ENCODE measurements around the gene GRIK2.
"Not testable (repeated sequence)": the region's sequence is repeated elsewhere in the genome, so short reads cannot be mapped to it uniquely, and the experiment has no call there.

Gene GRIK2

GRCh38 chr6:102015431-102015830, 621.9 kb downstream of the GRIK2 start:
- DNase-seq (ENCODE audit: low read depth), result no peak

DNA sequence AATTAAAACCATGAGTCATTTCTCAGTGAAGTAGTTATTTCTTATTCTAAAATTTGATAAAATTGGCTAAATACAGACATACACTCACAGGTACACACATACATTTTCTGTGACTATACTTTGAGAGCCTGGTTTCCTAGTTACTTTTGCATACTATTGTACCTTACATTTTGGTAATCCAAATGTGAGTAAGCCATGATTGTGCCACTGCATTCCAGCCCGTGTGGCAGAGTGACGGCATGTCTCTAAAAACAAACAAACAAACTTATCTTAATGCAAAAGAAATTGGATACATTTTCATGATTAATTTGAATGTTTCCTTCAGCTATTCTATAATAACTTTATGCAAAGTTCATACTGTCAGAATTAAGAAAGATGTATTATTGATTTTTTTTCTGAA, 628.8 kb downstream of the GRIK2 start:
- no peak for DNase-seq (ENCODE audit: low read depth)

- no peak for DNase-seq (ENCODE audit: low read depth)
These were observed 629.3 kb downstream of the GRIK2 start for GRCh38 chr6:102022803-102023202.

GRCh38 chr6:102023977-102024657, 630.6 kb downstream of the GRIK2 start:
- no peak for DNase-seq (ENCODE audit: low read depth)

- no peak for DNase-seq (ENCODE audit: low read depth)
These were observed 633.1 kb downstream of the GRIK2 start for GRCh38 chr6:102026649-102027048.

DNA sequence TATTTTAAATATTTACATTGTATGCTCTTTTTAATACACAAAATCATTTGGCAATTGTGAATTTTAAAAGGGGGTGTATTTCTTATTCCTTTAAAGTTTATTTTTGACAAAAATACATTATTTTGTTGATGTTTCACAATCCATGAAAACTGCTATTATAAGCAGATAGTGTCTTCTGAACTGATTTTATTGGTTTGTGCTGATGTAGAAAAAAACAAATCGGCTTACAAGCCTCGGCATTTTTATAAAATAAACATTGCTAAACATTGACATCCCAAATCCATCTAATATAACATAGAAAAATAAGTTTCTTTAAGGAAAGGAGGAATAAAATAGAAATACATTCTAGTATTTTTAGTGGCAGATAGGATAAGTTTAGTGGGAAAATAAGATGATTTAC, 634.7 kb downstream of the GRIK2 start:
- no peak for DNase-seq (ENCODE audit: low read depth)

GRCh38 chr6:102038964-102039363, 645.5 kb downstream of the GRIK2 start:
- no peak for DNase-seq (ENCODE audit: low read depth)

- no peak for DNase-seq (ENCODE audit: low read depth)
These were observed 645.9 kb downstream of the GRIK2 start for GRCh38 chr6:102039441-102039840.

DNA sequence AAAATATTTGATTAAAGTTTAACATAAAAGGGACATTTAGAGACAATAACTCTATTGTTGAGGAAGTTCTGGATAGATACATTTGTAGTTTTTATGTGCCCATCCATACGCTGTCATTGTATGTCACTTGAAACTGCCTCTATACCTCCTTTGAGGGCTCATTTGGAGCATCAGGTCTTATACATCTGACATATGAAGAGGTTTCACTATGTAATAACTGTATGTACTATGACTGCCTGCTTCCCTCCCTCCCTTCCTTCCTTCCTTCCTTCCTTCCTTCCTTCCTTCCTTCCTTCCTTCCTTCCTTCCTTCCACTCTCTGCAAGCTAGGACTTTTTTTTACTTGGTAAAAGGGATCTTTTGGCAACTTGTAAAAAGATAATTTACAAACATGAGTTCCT, 657.5 kb downstream of the GRIK2 start:
- no peak for DNase-seq (ENCODE audit: low read depth)

- no peak for DNase-seq (ENCODE audit: low read depth)
These were observed 658.2 kb downstream of the GRIK2 start for GRCh38 chr6:102051720-102052119.

DNA sequence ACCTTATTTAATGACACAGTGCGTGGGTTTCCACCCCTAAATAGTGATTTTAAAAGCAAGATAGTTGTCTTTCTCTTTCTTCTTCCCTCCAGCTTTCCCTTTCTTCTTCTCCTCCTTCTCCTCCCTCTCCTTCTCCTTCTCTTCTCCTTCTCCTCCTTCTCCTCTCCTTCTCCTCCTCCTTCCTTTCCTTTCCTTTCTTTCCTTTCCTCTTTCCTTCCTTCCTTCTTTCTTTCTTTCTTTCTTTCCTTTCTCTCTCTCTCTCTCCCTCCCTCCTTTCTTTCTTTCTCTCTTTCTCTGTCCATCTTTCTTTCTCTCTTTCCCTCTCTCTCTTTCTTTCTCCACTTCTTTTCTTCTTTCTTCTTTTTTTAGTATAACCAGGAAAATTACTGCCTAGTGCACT, 670.6 kb downstream of the GRIK2 start:
- DNase-seq (ENCODE audit: low read depth), result no peak

DNA sequence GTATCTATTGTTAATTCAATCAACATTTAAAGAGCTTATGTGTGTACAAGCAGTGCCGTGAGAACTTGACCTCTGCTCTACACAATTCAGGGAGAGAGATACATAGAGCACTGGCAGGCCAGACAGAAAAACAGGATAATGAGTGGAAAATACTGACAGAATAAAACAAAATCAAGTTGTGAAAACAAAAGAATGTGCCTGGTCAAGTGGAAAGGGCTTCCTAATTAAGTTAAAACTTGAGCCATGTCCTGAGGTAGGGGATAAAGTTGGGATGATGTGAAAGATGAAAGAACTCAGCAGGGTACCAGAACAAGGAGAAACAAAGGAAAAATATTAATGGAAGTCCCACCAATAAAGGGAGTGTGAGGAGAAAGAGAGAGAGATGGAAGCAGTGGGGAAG, 672.8 kb downstream of the GRIK2 start:
- no peak for DNase-seq (ENCODE audit: low read depth)

DNA sequence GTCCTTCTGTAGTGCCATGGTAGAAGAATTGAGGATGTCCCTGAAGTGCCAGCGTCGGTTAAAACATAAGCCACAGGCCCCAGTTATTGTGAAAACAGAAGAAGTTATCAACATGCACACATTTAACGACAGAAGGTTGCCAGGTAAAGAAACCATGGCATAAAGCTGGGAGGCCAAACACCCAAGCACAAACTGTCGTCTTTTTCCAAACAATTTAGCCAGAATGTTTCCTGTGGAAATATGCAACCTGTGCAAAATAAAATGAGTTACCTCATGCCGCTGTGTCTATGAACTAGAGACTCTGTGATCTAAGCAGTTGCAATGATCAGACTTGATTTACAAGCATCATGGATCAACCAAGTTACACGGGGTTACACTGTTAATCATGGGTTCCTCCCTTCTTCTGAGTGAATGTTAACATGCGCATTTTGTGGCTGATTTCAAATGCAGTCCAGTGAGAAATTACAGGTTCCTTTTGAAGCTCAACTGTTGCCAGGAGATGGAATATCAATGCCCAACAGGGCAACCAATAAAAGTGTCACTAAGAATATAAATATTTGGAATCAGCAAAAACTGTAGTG, 674.9 kb downstream of the GRIK2 start:
- no peak for DNase-seq (ENCODE audit: low read depth)

DNA sequence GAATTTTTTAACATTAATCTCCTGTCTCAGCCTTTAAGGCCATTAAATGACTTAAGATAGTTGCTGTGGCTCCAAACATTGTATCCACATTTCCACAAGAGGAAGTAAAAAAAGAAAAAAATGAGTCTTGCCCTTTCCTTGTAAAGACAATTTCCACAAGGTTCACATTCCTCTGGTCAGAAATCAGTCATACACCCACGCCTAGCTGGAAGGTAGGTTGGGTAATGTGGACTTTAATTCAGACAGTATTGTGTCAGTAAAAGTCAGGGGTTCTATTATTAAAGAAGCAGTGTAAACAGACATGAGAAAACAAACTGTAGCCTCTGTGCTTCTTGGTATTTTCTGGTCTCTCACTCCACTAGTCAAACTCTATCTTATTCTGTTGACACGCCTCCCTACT, 682.0 kb downstream of the GRIK2 start:
- peak; percentile 9 for DNase-seq (ENCODE audit: low read depth)

DNA sequence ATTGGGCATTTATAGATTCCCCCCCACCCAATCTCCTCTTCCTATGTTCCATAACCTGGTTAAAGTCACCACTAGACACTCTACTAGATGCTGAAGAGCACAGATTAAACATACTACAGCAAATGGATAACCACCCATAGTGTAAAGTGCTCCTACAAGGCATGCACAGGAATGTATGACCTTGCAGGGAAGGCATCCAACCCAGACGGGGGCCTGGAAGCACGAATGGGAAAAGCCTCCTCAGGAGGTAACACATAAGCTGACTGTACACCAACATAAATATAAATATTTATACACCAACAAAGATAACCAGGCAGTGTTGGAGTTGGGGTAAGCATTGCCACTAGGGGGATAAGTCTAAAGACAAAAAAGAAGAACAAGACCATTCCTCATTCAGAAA, 691.7 kb downstream of the GRIK2 start:
- DNase-seq (ENCODE audit: low read depth), result no peak

DNA sequence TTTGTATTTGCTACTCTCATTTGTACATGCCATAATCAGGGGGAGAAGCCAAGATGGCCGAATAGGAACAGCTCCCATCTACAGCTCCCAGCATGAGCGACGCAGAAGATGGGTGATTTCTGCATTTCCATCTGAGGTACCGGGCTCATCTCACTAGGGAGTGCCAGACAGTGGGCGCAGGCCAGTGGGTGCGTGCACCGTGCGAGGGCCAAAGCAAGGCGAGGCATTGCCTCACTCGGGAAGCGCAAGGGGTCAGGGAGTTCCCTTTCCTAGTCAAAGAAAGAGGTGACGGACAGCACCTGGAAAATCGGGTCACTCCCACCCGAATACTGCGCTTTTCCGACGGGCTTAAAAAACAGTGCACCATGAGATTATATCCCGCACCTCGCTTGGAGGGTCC, 694.7 kb downstream of the GRIK2 start:
- DNase-seq (ENCODE audit: low read depth), result not testable (repeated sequence)

DNA sequence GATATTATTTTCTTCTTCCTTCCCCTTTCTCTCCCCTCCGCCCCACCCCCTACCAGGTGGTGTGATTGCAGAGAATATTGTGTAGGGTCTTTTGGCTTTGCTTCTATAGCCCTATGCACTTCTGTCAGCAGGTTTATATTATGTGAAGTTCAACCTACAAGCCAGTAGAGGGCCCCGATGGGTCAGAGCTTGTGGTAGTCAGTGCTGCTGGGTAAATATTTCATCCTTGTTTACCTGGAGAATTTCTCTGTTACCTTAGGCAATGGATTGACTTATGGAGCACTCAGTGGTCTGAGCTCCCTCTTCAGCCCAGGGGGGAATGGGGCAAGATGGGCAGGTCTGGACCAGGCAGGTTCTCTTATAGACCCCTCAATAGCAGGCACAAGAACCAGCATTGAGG, 720.9 kb downstream of the GRIK2 start:
- DNase-seq (ENCODE audit: low read depth), result no peak

GRCh38 chr6:102115911-102116310, 722.4 kb downstream of the GRIK2 start:
- no peak for DNase-seq (ENCODE audit: low read depth)

DNA sequence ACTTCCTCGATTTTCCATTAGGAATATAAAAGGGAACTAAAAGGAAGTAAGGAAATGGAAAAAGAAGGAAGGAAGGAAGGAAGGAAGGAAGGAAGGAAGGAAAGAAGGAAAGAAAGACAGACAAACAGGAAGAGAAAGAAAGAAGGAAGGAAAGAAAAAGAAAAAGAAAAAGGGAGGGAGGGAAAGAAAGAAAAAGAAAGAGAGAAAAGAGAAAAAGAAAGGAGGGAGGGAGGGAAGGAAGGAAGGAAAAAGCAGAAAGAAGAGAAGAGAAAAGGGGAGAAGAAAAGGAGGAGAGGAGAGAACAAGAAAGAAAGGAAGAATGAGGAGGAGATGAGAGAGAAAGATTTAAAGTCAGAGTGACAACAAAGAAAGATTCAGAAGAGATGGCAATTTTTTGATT, 724.5 kb downstream of the GRIK2 start:
- DNase-seq (ENCODE audit: low read depth), result no peak

Measured in iris pigment epithelial cell (primary cell).